GM18517 (cell line): Measurements from ENCODE around the gene CNOT2.
A peak's percentile ranks its signal among the peaks of the same experiment; 100 is the strongest.
"Not testable (repeated sequence)": the region's sequence is repeated elsewhere in the genome, so short reads cannot be mapped to it uniquely, and the experiment has no call there.

Source experiments
- ATAC-seq: cut with Tn5 transposase; IDR thresholded peaks from one replicate; pipeline ENCODE4 v1.9.1; 2021; ENCODE audit warnings: mild to moderate bottlenecking, moderate library complexity; ENCODE audit not compliant: unreplicated experiment

CNOT2 gene

GRCh38 chr12:70359458-70360197, 116.4 kb downstream of the CNOT2 start:
- no peak for ATAC-seq

DNA sequence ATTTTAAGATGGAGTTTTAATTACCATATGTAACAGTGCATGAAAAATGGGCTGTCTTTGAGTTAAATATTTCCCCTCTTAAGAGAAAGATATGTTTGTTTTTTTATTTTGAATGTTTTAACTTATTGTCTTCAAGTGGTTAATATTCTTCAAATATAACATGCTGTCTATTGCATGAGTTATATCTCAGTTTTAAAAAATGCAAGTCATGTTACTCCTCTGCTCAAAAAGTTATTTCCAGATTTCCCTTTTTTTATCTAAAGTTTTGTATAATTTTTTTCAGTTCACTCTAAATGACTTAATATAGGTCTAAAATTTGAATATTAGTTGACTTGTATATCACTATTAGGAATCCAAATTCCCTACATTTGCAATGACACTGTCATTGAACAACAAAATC, 117.0 kb downstream of the CNOT2 start:
- ATAC-seq: no peak

- no peak for ATAC-seq
Observed at GRCh38 chr12:70364695-70365397, 121.6 kb downstream of the CNOT2 start.

DNA sequence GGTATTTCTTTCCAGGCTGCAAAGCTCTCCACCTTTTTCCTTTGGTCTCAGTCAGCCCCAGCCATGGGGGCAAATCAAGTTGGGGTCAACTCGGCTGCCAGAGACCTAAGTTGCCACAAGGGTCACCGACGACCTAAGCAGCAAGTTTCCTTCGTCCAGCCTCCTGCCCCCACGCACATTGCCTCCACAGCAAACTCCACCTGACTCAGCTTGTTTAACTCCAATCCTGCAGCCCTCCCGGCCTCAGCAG, 122.1 kb downstream of the CNOT2 start:
- no peak for ATAC-seq

GRCh38 chr12:70365648-70366518, 122.7 kb downstream of the CNOT2 start, which contains the start of gene KCNMB4:
Gene KCNMB4 (plus strand): TSS chr12:70366290. CDS start chr12:70366735, 445 bp downstream.
- ATAC-seq: peak; percentile 62

GRCh38 chr12:70366581-70367257, 123.5 kb downstream of the CNOT2 start:
- ATAC-seq: peak; percentile 39

GRCh38 chr12:70367258-70368141, 124.3 kb downstream of the CNOT2 start:
- ATAC-seq: no peak

DNA sequence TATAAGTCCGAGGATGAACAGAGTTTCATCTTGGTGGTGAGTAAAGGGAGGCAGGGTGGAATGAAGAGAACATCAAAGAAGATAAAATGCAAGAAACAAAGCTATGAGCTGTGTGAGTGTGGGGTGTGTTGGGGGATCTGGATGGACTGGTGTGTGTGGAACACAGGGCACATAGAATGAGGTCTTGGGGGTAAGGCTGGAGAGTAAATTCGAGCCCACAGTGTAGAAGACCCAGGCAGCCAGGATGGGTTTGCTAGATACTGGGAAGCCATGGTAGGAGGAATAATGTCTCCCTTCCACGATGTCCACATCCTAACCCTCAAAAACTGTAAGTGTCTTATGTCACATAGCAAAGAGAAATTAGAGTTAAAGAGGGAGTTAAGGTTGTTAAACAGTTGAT, 129.6 kb downstream of the CNOT2 start:
- ATAC-seq: no peak

DNA sequence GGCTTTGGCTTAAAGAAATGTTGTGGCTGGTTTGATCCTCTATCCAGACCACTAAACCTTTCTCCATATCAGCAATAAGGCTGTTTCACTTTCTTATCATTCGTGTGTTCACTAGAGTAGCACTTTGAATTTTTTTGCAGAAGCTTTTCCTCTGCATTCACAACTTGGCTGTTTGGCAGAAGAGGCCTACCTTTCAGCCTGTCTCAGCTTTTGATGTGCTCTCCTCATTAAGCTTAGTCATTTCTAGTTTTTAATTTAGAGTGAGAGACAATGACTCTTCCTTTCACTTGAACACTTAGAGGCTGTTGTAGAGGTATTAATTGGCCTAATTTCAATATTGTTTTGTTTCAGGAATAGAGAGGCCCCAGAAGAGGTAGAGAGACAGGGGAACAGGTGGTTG, 136.6 kb downstream of the CNOT2 start:
- ATAC-seq: no peak

DNA sequence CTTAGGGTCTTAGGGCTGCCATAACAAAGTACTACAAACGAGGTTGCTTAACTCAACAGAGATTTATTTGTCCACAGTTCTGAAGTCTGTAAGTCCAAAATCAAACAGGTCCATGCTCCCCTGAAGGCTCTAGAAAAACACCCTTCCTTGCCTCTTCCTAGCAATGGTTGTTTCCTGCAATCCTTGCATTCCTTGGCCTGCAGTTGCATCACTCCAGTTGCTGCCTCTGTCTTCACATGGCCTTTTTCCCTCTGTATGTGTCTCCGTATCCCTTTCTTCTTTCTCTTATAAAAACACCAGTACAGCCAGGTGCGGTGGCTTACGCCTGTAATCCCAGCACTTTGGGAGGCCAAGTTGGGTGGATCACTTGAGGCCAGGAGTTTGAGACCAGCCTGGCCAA, 140.3 kb downstream of the CNOT2 start:
- ATAC-seq: no peak

DNA sequence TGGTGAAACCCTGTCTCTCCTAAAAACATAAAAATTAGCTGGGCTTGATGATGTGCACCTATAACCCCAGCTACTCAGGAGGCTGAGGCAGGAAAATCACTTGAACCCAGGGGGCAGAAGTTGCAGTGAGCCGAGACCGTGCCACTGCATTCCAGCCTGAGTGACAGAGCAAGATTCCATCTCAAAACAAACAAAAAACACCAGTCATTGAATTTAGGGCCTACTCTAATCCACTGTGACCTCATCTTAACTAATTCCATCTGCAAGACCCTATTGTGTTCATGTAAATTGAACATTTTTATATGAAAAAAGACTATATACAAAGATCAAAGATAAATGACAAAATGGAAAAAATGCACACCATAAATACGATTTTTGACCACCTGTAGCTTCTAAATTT, 140.7 kb downstream of the CNOT2 start:
- no peak for ATAC-seq

GRCh38 chr12:70386771-70387170, 143.5 kb downstream of the CNOT2 start:
- ATAC-seq: no peak

GRCh38 chr12:70389678-70390077, 146.4 kb downstream of the CNOT2 start:
- no peak for ATAC-seq

DNA sequence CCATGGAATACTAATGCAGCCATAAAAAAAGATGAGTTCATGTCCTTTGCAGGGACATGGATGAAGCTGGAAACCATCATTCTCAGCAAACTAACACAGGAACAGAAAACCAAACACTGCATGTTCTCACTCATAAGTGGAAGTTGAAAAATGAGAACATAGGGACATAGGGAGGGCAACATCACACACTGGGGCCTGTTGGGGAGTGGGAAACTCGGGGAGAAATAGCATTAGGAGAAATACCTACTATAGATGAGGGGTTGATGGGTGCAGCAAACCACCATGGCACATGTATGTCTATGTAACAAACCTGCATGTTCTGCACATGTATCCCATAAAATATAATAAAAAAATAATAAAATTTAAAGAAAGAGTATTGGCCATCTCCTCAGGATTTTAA, 149.4 kb downstream of the CNOT2 start:
- not testable (repeated sequence) for ATAC-seq

GRCh38 chr12:70393787-70394499, 150.7 kb downstream of the CNOT2 start:
- ATAC-seq: no peak

- ATAC-seq: no peak
Observed at GRCh38 chr12:70398002-70398401, 154.8 kb downstream of the CNOT2 start.

DNA sequence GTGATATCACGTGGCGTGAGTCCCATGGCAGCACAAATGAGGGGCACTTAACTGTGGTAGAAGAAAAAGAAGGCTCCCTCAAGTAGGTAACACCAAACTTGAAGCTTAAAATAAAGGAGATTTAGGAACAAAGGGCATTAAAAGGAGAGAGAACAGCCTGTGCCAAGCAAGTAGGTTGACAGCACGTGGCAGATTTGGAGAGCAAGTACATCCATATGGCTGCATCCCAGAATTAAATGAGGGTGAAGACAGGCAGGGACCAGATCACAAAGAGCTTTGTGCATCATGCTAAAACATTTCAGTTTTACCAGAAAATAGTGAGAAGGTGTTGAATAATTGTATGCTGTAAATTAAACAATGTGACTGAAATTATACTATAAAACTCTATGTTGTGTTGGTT, 155.6 kb downstream of the CNOT2 start:
- ATAC-seq: no peak

GRCh38 chr12:70399311-70399710, 156.1 kb downstream of the CNOT2 start:
- no peak for ATAC-seq

DNA sequence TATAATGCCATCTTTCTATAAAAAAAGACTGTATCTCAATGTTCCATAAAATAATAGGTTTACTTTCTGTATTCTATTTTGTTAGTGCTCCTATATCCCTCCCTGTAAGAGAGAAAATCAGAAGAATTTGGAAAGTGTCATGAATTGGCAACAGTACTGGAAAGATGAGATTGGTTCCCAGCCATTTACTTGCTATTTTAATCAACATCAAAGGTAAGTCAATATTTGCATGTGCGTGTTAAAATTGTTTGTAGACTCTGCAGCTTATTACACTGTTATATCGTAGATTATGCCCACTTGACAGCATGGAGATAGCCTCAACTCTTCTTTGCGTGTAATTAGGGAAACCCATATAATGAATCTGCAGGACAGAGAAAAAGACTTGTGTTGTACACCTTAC, 156.9 kb downstream of the CNOT2 start:
- ATAC-seq: no peak

GRCh38 chr12:70402597-70402996, 159.4 kb downstream of the CNOT2 start:
- no peak for ATAC-seq
